22Rv1 (cell line): ENCODE data around the gene COL1A1.

Experiments used
- CTCF ChIP-seq: fragments of 450-650 bp; IDR thresholded peaks from 2 replicates; pipeline ENCODE4 v1.5.1; 2017; ENCODE audit warnings: mild to moderate bottlenecking
- ZFX ChIP-seq: fragments of 450-650 bp; IDR thresholded peaks from 2 replicates; pipeline ENCODE4 v1.6.1; 2017; ENCODE audit warnings: antibody characterized with exemption, borderline replicate concordance

- TF ChIP-seq CTCF (no peak), ZFX (no peak)
These were observed 36.4 kb downstream of the COL1A1 start for GRCh38 chr17:50165066-50165465.
